GM12874 (cell line): Measurements from ENCODE around the gene MNX1.

ENCODE experiments used
- TF ChIP-seq, protein P1 (sequence below): IDR thresholded peaks from 2 replicates; pipeline ENCODE4 v1.5.1; 2011; ENCODE audit warnings: low read depth, mild to moderate bottlenecking, control low read depth, low read length, moderate library complexity; ENCODE audit not compliant: insufficient read depth

Gene MNX1

GRCh38 chr7:157017603-157018327 is 7.3 kb upstream of the MNX1 start:
- TF ChIP-seq, protein P1, sequence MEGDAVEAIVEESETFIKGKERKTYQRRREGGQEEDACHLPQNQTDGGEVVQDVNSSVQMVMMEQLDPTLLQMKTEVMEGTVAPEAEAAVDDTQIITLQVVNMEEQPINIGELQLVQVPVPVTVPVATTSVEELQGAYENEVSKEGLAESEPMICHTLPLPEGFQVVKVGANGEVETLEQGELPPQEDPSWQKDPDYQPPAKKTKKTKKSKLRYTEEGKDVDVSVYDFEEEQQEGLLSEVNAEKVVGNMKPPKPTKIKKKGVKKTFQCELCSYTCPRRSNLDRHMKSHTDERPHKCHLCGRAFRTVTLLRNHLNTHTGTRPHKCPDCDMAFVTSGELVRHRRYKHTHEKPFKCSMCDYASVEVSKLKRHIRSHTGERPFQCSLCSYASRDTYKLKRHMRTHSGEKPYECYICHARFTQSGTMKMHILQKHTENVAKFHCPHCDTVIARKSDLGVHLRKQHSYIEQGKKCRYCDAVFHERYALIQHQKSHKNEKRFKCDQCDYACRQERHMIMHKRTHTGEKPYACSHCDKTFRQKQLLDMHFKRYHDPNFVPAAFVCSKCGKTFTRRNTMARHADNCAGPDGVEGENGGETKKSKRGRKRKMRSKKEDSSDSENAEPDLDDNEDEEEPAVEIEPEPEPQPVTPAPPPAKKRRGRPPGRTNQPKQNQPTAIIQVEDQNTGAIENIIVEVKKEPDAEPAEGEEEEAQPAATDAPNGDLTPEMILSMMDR = no peak

DNA sequence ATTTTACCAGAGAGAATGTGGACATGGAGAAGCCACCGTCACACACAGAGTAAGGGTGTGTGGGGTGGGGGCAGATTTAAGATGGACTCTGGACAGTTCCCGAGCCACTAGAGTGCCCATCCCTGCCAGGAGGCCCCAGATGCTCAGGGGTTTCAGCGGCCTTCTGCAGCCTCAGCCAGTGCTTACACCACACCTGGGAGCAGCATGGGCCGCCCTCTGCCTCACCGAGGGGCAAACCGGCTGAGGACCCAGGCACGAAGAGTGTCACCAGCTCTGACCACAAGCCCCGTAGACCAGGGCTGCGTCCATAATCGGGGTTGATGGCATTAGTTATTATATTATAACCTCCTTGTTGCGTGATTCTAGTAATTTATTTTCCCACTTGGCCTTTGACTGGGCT is 6.7 kb upstream of the MNX1 start:
- TF ChIP-seq, protein P1 = no peak

GRCh38 chr7:157016352-157017041 is 6.0 kb upstream of the MNX1 start:
- TF ChIP-seq, protein P1 = no peak

- TF ChIP-seq, protein P1 = no peak
Observed at GRCh38 chr7:157016024-157016351, 5.5 kb upstream of the MNX1 start.

DNA sequence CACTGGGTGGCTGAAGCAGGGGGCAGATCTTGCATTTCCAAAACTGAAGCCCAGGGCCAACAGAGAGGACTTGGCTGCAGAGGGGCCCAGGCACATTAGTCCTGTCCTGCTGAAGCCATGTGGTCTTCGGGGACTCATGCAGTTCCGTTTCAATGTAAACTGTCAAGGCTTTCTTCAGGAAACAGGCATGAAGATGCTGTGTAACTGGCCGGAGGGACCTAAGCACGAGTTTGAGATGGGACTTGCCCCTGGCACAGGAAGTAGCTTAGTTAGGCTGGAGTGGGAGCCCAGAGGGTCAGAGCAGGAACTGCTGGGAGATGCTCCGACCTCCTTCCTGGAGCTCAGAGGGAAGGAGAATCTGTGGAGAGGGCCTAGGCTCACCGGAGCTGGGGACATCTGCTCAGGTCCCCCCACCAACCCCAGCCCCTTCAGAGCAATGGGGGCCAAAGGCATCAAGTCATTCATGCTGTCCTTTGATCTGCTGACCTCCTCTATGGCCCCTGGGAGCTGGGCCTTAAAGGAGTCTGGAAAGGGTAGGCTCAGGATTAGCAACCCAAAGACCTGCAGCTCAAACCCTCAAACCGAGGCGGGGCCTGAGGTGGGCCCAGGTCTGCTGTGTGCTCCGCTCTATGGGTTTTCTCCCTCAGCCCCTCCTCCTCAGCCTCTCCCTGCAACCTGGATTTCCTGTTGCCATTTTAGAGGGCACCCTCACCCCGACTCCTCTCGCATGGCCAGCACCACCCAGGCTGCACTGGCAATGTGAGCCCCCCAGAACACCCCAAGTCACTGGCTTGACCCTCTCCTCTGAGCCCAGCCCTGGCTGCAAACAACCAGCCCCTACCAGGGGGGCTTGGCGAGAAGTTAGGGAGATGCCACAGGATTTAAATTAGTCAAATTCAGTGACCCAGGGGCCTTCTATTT is 4.4 kb upstream of the MNX1 start:
- TF ChIP-seq, protein P1 = no peak

- TF ChIP-seq, protein P1 = no peak
Observed at GRCh38 chr7:157013602-157014549, 3.4 kb upstream of the MNX1 start.
